Mammary epithelial cell (primary cell): ENCODE results near the gene NTMT1.

Experiments
- CTCF ChIP-seq, 2 donors: IDR thresholded peaks in 1 of 2; conservative IDR thresholded peaks in 1 of 2; 2 replicates each; pipeline ENCODE4 v1.5.1; 2011 to 2012; ENCODE audit warnings: inconsistent platforms in 2 of 2, low read length in 2 of 2, mild to moderate bottlenecking in 2 of 2, control low read depth in 1 of 2, low read depth in 1 of 2; ENCODE audit not compliant: insufficient read depth in 1 of 2; ENCODE audit errors: extremely low read depth in 1 of 2
- EZH2 ChIP-seq: IDR thresholded peaks from 2 replicates; pipeline ENCODE4 v1.6.1; 2012; ENCODE audit warnings: low read length, inconsistent platforms, borderline replicate concordance

- TF ChIP-seq CTCF (conservative IDR thresholded peaks at IDR 0.05 in 1 of 2, IDR thresholded peaks at IDR 0.05 in 1 of 2; ENCODE audit: extremely low read depth in 1 of 2, insufficient read depth in 1 of 2, low read depth in 1 of 2, low read length in 2 of 2), result peak in 1 of 2 donors; percentile 11
- TF ChIP-seq EZH2, result no peak
Measured at GRCh38 chr9:129612123-129612522, 13.8 kb upstream of the NTMT1 start.
